ENCODE measurements around the gene ZNF367. TPM values are rescaled to one million over a fixed set of nuclear protein-coding genes. Genes with fewer than 3 reads are reported as not detected.
A peak's percentile ranks its signal among the peaks of the same experiment; 100 is the strongest.

The ZNF367 gene
- total RNA-seq, 1 experiment from 2014 or later = 10.1 TPM

- no peaks in the 10 kb centered on the region for H3K23me2 ChIP-seq (ENCODE audit: insufficient read length, low read depth, low read length, poor library complexity, severe bottlenecking)
- H3T11ph ChIP-seq (ENCODE audit: low read length) = no peak overlapping the region
- no peak overlapping the region for H2BK12ac ChIP-seq (ENCODE audit: insufficient read length, low read depth, low read length)
- peak; percentile 69 for TF ChIP-seq CTCF (conservative IDR thresholded peaks at IDR 0.05)
- H4K91ac ChIP-seq (ENCODE audit: insufficient read length, low read depth, low read length) = no peak overlapping the region
- no peak overlapping the region for H3K4ac ChIP-seq (ENCODE audit: low read depth, low read length)
- H4K8ac ChIP-seq (replicated peaks; ENCODE audit: insufficient read length, low read depth, low read length) = no peak overlapping the region
- DNase-seq = no peak
- no peak overlapping the region for H2BK5ac ChIP-seq (ENCODE audit: insufficient read length, low read length)
- H3K9ac ChIP-seq (ENCODE audit: extremely low read depth, insufficient read length, low read length) = no peak overlapping the region
- H3K56ac ChIP-seq (ENCODE audit: insufficient read length, low read depth, low read length) = no peak overlapping the region
- H3K79me1 ChIP-seq (ENCODE audit: insufficient read depth, low read depth, low read length, poor library complexity, severe bottlenecking) = no peaks in the 10 kb centered on the region
- H3K4me1 ChIP-seq (ENCODE audit: insufficient read depth, low read length) = no peaks in the 10 kb centered on the region
- no peaks in the 10 kb centered on the region for H3K9me3 ChIP-seq (ENCODE audit: control insufficient read depth, low read depth, low read length)
- WGBS (ENCODE audit: extremely low coverage, insufficient read length, low lambda C conversion rate) = no CpG with 5 or more reads among the region's 5 CpGs
- no peak overlapping the region for H2BK20ac ChIP-seq (ENCODE audit: low read depth, low read length, poor library complexity, severe bottlenecking)
- no peak overlapping the region for H2AFZ ChIP-seq (ENCODE audit: low read length)
- H3K27ac ChIP-seq (ENCODE audit: insufficient read length, low read depth, low read length) = no peak overlapping the region
- H2AK5ac ChIP-seq (ENCODE audit: insufficient read length, low read length) = no peak overlapping the region
- H4K5ac ChIP-seq (ENCODE audit: insufficient read length, low read depth, low read length) = no peak overlapping the region
- no peak overlapping the region for H3K18ac ChIP-seq (ENCODE audit: insufficient read length, low read depth, low read length)
- Mint-ChIP-seq H3K27me3 (ENCODE audit: low read depth) (peaks cover 2% of the 10 kb centered on the region; the same call in 1 of the 2 replicates), H3K27ac (no peak overlapping the region), H3K4me3 (no peak overlapping the region), H3K4me1 (no peaks in the 10 kb centered on the region), H3K36me3 (ENCODE audit: insufficient read depth in 1 of 3, low read depth in 3 of 3) (no peaks in the 10 kb centered on the region), H3K9me3 (no peaks in the 10 kb centered on the region)
- no peaks in the 10 kb centered on the region for H3K27me3 ChIP-seq (ENCODE audit: insufficient read depth, low read length)
- no peak overlapping the region for H3K14ac ChIP-seq (ENCODE audit: insufficient read depth, low read length)
- H3K79me2 ChIP-seq (ENCODE audit: insufficient read depth, low read length) = no peaks in the 10 kb centered on the region
- no peak overlapping the region for H3K4me2 ChIP-seq (ENCODE audit: insufficient read depth, insufficient read length, low read length)
- no peaks in the 10 kb centered on the region for H4K20me1 ChIP-seq (ENCODE audit: control insufficient read depth, insufficient read depth, insufficient read length)
- no peak overlapping the region for H2BK120ac ChIP-seq (ENCODE audit: low read depth, low read length, poor library complexity, severe bottlenecking)
- no peak overlapping the region for H3K23ac ChIP-seq (ENCODE audit: insufficient read length, low read depth, low read length)
- no peak overlapping the region for H2BK15ac ChIP-seq (ENCODE audit: low read depth, low read length)
These were observed 23.8 kb upstream of the ZNF367 start for GRCh38 chr9:96441798-96442445.

Measured in H9 (cell line).